HEK293 (cell line): Measurements from ENCODE around the gene DUSP10.
A peak's percentile ranks its signal among the peaks of the same experiment; 100 is the strongest.

ENCODE experiments used
- CTCF ChIA-PET: fragments of 350-600 bp; formaldehyde crosslinking; extraction: SDS; loops from one replicate; lab custom pipeline; 2021; ENCODE audit warnings: antibody characterized with exemption; lab: Yijun Ruan, JAX
- POLR2A ChIA-PET: fragments of 300-600 bp; formaldehyde crosslinking; extraction: SDS; loops from one replicate; lab custom pipeline; 2020; ENCODE audit warnings: antibody characterized with exemption, inconsistent platforms; lab: Yijun Ruan, JAX
- H3K27ac ChIP-seq: fragments of 200-500 bp; sonication (Bioruptor generic); 2 replicates; pipeline ENCODE4 v1.5.1; 2014; ENCODE audit warnings: low read depth, low read length, control low read depth, inconsistent platforms; ENCODE audit errors: extremely low read depth
- H3K36me3 ChIP-seq, 2 experiments: fragments of 200-500 bp in 1 of 2; sonication (Bioruptor generic) in 1 of 2; 1 replicate in 1 of 2; 2 replicates in 1 of 2; pipeline ENCODE4 v1.5.1; 2014 to 2017; ENCODE audit warnings: inconsistent platforms in 2 of 2, low read length in 2 of 2; ENCODE audit not compliant: control insufficient read depth in 2 of 2, insufficient read depth in 1 of 2
- H3K4me1 ChIP-seq: fragments of 200-500 bp; sonication (Bioruptor generic); 2 replicates; pipeline ENCODE4 v1.5.1; 2014; ENCODE audit warnings: mild to moderate bottlenecking, low read length, inconsistent platforms; ENCODE audit not compliant: control insufficient read depth, insufficient read depth
- H3K4me3 ChIP-seq: 2 replicates; pipeline ENCODE4 v1.5.1; 2011; ENCODE audit warnings: low read depth, mild to moderate bottlenecking, control low read depth, low read length, moderate library complexity
- H3K9me3 ChIP-seq: fragments of 200-500 bp; sonication (Bioruptor generic); 2 replicates; pipeline ENCODE4 v1.5.1; 2014; ENCODE audit warnings: low read depth, low read length, inconsistent platforms; ENCODE audit not compliant: control insufficient read depth, insufficient read depth
- BCL6B ChIP-seq: fragments of 450-650 bp; formaldehyde crosslinking; IDR thresholded peaks from 2 replicates; pipeline ENCODE4 v1.5.1; 2017; ENCODE audit warnings: missing biosample characterization, missing genetic modification characterization
- KLF10 ChIP-seq: fragments of 450-650 bp; IDR thresholded peaks from 2 replicates; pipeline ENCODE4 v1.5.1; 2018; ENCODE audit warnings: missing biosample characterization, mild to moderate bottlenecking, missing genetic modification characterization
- KLF17 ChIP-seq: fragments of 450-650 bp; formaldehyde crosslinking; IDR thresholded peaks from 2 replicates; pipeline ENCODE4 v1.5.1; 2016; ENCODE audit warnings: missing biosample characterization, missing genetic modification characterization
- REPIN1 ChIP-seq: fragments of 450-650 bp; formaldehyde crosslinking; IDR thresholded peaks from 2 replicates; pipeline ENCODE4 v1.5.1; 2017; ENCODE audit warnings: missing biosample characterization, missing genetic modification characterization, low read depth
- TSHZ1 ChIP-seq: fragments of 450-650 bp; formaldehyde crosslinking; IDR thresholded peaks from 2 replicates; pipeline ENCODE4 v1.5.1; 2016; ENCODE audit warnings: missing biosample characterization, missing genetic modification characterization, borderline replicate concordance
- YY2 ChIP-seq: fragments of 450-650 bp; formaldehyde crosslinking; IDR thresholded peaks from 2 replicates; pipeline ENCODE4 v1.5.1; 2016; ENCODE audit warnings: missing biosample characterization, missing genetic modification characterization
- ZBTB17 ChIP-seq: fragments of 450-650 bp; formaldehyde crosslinking; IDR thresholded peaks from 2 replicates; pipeline ENCODE4 v1.5.1; 2016; ENCODE audit warnings: missing biosample characterization, missing genetic modification characterization
- ZNF10 ChIP-seq: fragments of 450-650 bp; formaldehyde crosslinking; IDR thresholded peaks from 2 replicates; pipeline ENCODE4 v1.5.1; 2017; ENCODE audit warnings: missing biosample characterization, missing genetic modification characterization
- ZNF175 ChIP-seq: fragments of 450-650 bp; formaldehyde crosslinking; IDR thresholded peaks from 2 replicates; pipeline ENCODE4 v1.5.1; 2016; ENCODE audit warnings: missing biosample characterization, missing genetic modification characterization
- ZNF19 ChIP-seq: fragments of 450-650 bp; formaldehyde crosslinking; IDR thresholded peaks from 2 replicates; pipeline ENCODE4; 2016; ENCODE audit warnings: missing biosample characterization, missing genetic modification characterization, low read depth
- ZNF23 ChIP-seq: fragments of 450-650 bp; formaldehyde crosslinking; IDR thresholded peaks from 2 replicates; pipeline ENCODE4 v1.5.1; 2016; ENCODE audit warnings: missing biosample characterization, missing genetic modification characterization, borderline replicate concordance
- ZNF24 ChIP-seq: fragments of 450-650 bp; formaldehyde crosslinking; IDR thresholded peaks from 2 replicates; pipeline ENCODE4 v1.5.1; 2016; ENCODE audit warnings: missing biosample characterization, missing genetic modification characterization
- ZNF335 ChIP-seq: fragments of 450-650 bp; formaldehyde crosslinking; conservative IDR thresholded peaks from 2 replicates; pipeline ENCODE4 v1.5.1; 2016; ENCODE audit warnings: missing biosample characterization, missing genetic modification characterization
- ZNF37A ChIP-seq: fragments of 450-650 bp; IDR thresholded peaks from 2 replicates; pipeline ENCODE4 v1.5.1; 2018; ENCODE audit warnings: missing biosample characterization, missing genetic modification characterization
- ZNF394 ChIP-seq: fragments of 450-650 bp; formaldehyde crosslinking; IDR thresholded peaks from 2 replicates; pipeline ENCODE4 v1.5.1; 2016; ENCODE audit warnings: missing biosample characterization, missing genetic modification characterization, mild to moderate bottlenecking, moderate library complexity, borderline replicate concordance
- ZNF404 ChIP-seq: fragments of 450-650 bp; formaldehyde crosslinking; IDR thresholded peaks from 2 replicates; pipeline ENCODE4 v1.5.1; 2017; ENCODE audit warnings: missing biosample characterization, missing genetic modification characterization
- ZNF654 ChIP-seq: fragments of 450-650 bp; formaldehyde crosslinking; IDR thresholded peaks from 2 replicates; pipeline ENCODE4 v1.5.1; 2016; ENCODE audit warnings: low read depth, missing biosample characterization, missing genetic modification characterization
- ZNF658 ChIP-seq: fragments of 450-650 bp; formaldehyde crosslinking; IDR thresholded peaks from 2 replicates; pipeline ENCODE4; 2016; ENCODE audit warnings: missing biosample characterization, missing genetic modification characterization

DUSP10 gene

GRCh38 chr1:221756830-221757551 lies 15.1 kb upstream of the DUSP10 start:
- no peak for TF ChIP-seq KLF17 (tag by site-specific recombination)
- 0 out of 2 replicates have a peak, but pooled peaks have one; percentile 58 for TF ChIP-seq ZNF394 (tag by site-specific recombination)
- peak; percentile 94 for TF ChIP-seq BCL6B
- no peak for TF ChIP-seq ZBTB17
- TF ChIP-seq YY2 (tag by site-specific recombination): no peak
- Histone ChIP-seq H3K27ac (no peak overlapping the region), H3K36me3 (no peaks in the 10 kb centered on the region), H3K4me3 (no peak overlapping the region), H3K4me1 (no peaks in the 10 kb centered on the region), H3K9me3 (no peaks in the 10 kb centered on the region)
- CTCF ChIA-PET: no interaction called here
- POLR2A ChIA-PET: no interaction called here

GRCh38 chr1:221753828-221754188 lies 11.9 kb upstream of the DUSP10 start:
- Histone ChIP-seq H3K9me3 (no peaks in the 10 kb centered on the region), H3K27ac (no peak overlapping the region), H3K36me3 (no peaks in the 10 kb centered on the region), H3K4me3 (no peak overlapping the region)
- POLR2A ChIA-PET: no interaction called here
- CTCF ChIA-PET: no interaction called here
- TF ChIP-seq ZNF394 (tag by site-specific recombination): no peak
- TF ChIP-seq, all 188 proteins: peak for 0
- H3K4me1 ChIP-seq: no peaks in the 10 kb centered on the region

GRCh38 chr1:221751226-221751887 lies 9.5 kb upstream of the DUSP10 start:
- H3K4me1 ChIP-seq: 0 out of 2 replicates have a peak, but pooled peaks cover 2% of the 10 kb centered on the region
- ChIA-PET POLR2A (no interaction called here), CTCF (interaction anchor here (0.7 kb wide), 1 partner anchor 167 kb away, joined by 4 read pairs; no protein-coding TSS in a partner anchor)
- no peaks in the 10 kb centered on the region for H3K36me3 ChIP-seq
- no peaks in the 10 kb centered on the region for H3K9me3 ChIP-seq
- H3K27ac ChIP-seq: no peak overlapping the region
- TF ChIP-seq KLF10 (tag by site-specific recombination) (no peak), ZNF10 (tag by site-specific recombination) (peak; percentile 58; the same call in 1 of the 2 replicates)
- no peak overlapping the region for H3K4me3 ChIP-seq

GRCh38 chr1:221748981-221749380 lies 7.1 kb upstream of the DUSP10 start:
- Histone ChIP-seq H3K27ac (no peak overlapping the region), H3K9me3 (no peaks in the 10 kb centered on the region), H3K36me3 (no peaks in the 10 kb centered on the region), H3K4me3 (no peak overlapping the region), H3K4me1 (0 out of 2 replicates have a peak, but pooled peaks cover 2% of the 10 kb centered on the region)
- ChIA-PET POLR2A (no interaction called here), CTCF (interaction anchor here (0.6 kb wide), 2 partner anchors 267 to 882 kb away, joined by 3 read pairs; no protein-coding TSS in a partner anchor)
- TF ChIP-seq ZNF37A (tag by site-specific recombination): no peak
- TF ChIP-seq ZNF404 (tag by site-specific recombination): no peak
- no peak for TF ChIP-seq ZNF19 (tag by site-specific recombination)
- no peak for TF ChIP-seq ZNF658
- no peak for TF ChIP-seq ZNF24
- TF ChIP-seq ZNF654: no peak
- TF ChIP-seq TSHZ1: no peak
- no peak for TF ChIP-seq ZNF175 (tag by site-specific recombination)
- no peak for TF ChIP-seq REPIN1
- no peak for TF ChIP-seq ZNF335 (tag by site-specific recombination)
- TF ChIP-seq ZNF23 (tag by site-specific recombination): no peak
